Vagina (tissue), 2 donors: ENCODE results near the gene PAMR1.

Experiments used
- POLR2A ChIP-seq, 2 donors: fragments of 450-650 bp; IDR thresholded peaks; one replicate each; pipeline ENCODE4 v1.6.1; 2017; ENCODE audit warnings: antibody characterized with exemption in 2 of 2, mild to moderate bottlenecking in 2 of 2, moderate library complexity in 2 of 2
- POLR2AphosphoS5 ChIP-seq, 2 donors: sonication (generic); formaldehyde crosslinking; IDR thresholded peaks; one replicate each; pipeline ENCODE4 v1.9.0; 2017; ENCODE audit warnings: antibody characterized with exemption in 2 of 2, mild to moderate bottlenecking in 2 of 2, low read depth in 1 of 2; ENCODE audit not compliant: insufficient read depth in 1 of 2
- TF ChIP-seq, protein P1 (sequence below), 3 experiments: fragments of 450-650 bp in 2 of 3; fragments of 200-600 bp in 1 of 3; sonication (generic) in 1 of 3; IDR thresholded peaks; one replicate each; pipeline ENCODE4 v1.5.1; 2017 to 2019; ENCODE audit warnings: antibody characterized with exemption in 3 of 3, mild to moderate bottlenecking in 2 of 3, moderate library complexity in 2 of 3

GRCh38 chr11:35529971-35530495 lies 4.6 kb upstream of the PAMR1 start:
- TF ChIP-seq, protein P1, sequence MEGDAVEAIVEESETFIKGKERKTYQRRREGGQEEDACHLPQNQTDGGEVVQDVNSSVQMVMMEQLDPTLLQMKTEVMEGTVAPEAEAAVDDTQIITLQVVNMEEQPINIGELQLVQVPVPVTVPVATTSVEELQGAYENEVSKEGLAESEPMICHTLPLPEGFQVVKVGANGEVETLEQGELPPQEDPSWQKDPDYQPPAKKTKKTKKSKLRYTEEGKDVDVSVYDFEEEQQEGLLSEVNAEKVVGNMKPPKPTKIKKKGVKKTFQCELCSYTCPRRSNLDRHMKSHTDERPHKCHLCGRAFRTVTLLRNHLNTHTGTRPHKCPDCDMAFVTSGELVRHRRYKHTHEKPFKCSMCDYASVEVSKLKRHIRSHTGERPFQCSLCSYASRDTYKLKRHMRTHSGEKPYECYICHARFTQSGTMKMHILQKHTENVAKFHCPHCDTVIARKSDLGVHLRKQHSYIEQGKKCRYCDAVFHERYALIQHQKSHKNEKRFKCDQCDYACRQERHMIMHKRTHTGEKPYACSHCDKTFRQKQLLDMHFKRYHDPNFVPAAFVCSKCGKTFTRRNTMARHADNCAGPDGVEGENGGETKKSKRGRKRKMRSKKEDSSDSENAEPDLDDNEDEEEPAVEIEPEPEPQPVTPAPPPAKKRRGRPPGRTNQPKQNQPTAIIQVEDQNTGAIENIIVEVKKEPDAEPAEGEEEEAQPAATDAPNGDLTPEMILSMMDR (IDR thresholded peaks at IDR 0.05), result no peak
- TF ChIP-seq POLR2AphosphoS5 (IDR thresholded peaks at IDR 0.05; ENCODE audit: insufficient read depth in 1 of 2, low read depth in 1 of 2) (no peak), POLR2A (IDR thresholded peaks at IDR 0.05) (no peak)
